GM12878 (cell line): ENCODE results near the gene TPI1.

Source experiments
- ASH2L ChIP-seq: fragments of 300-600, 200-600 bp; sonication (generic); IDR thresholded peaks from 2 replicates; pipeline ENCODE4 v1.6.1; 2017; ENCODE audit warnings: low read depth, mild to moderate bottlenecking, borderline replicate concordance
- CBX5 ChIP-seq: sonication (generic); IDR thresholded peaks from 2 replicates; pipeline ENCODE4 v1.6.1; 2016; ENCODE audit warnings: low read depth, moderate library complexity, mild to moderate bottlenecking, inconsistent platforms
- CHD4 ChIP-seq: fragments of 200-600 bp; sonication (generic); IDR thresholded peaks from 2 replicates; pipeline ENCODE4 v1.6.1; 2016; ENCODE audit warnings: mild to moderate bottlenecking
- EP300 ChIP-seq, 2 experiments: fragments of 150-350 bp in 1 of 2; IDR thresholded peaks; 2 replicates each; pipeline ENCODE4 v1.6.1; 2011 to 2012; ENCODE audit warnings: low read depth in 2 of 2, low read length in 2 of 2, borderline replicate concordance in 1 of 2, improper control_type of control experiment in 1 of 2, inconsistent platforms in 1 of 2; ENCODE audit not compliant: control insufficient read depth in 1 of 2
- MXI1 ChIP-seq: fragments of 150-350 bp; IDR thresholded peaks from 2 replicates; pipeline ENCODE4 v1.6.1; 2011; ENCODE audit warnings: low read depth, mild to moderate bottlenecking, inconsistent platforms, low read length, improper control_type of control experiment
- POLR2A ChIP-seq: IDR thresholded peaks from 2 replicates; pipeline ENCODE4 v1.6.1; 2011; ENCODE audit warnings: low read depth, mild to moderate bottlenecking, low read length
- SMC3 ChIP-seq: IDR thresholded peaks from 2 replicates; pipeline ENCODE4 v1.6.1; 2011; ENCODE audit warnings: low read length, improper control_type of control experiment, borderline replicate concordance
- SRF ChIP-seq, 2 experiments: IDR thresholded peaks; 2 replicates each; pipeline ENCODE4 v1.6.1; 2011; ENCODE audit warnings: low read depth in 2 of 2, low read length in 2 of 2, mild to moderate bottlenecking in 1 of 2, moderate library complexity in 1 of 2
- TAF1 ChIP-seq: IDR thresholded peaks from 2 replicates; pipeline ENCODE4 v1.6.1; 2011; ENCODE audit warnings: mild to moderate bottlenecking, low read depth, low read length, borderline replicate concordance
- TF ChIP-seq, protein P1 (sequence below): fragments of 450-650 bp; IDR thresholded peaks from 2 replicates; pipeline ENCODE4 v1.6.1; 2017; ENCODE audit warnings: mild to moderate bottlenecking
- TF ChIP-seq, protein P2 (sequence below), 3 experiments: IDR thresholded peaks in 2 of 3; conservative IDR thresholded peaks in 1 of 3; 2 replicates each; pipeline ENCODE4 v1.5.1; 2011; ENCODE audit warnings: low read depth in 3 of 3, low read length in 3 of 3, mild to moderate bottlenecking in 3 of 3, control low read depth in 2 of 3, moderate library complexity in 2 of 3, inconsistent platforms in 1 of 3, mixed read lengths in 1 of 3; ENCODE audit not compliant: control insufficient read depth in 2 of 3, insufficient read depth in 1 of 3; ENCODE audit errors: extremely low read depth in 1 of 3
- TF ChIP-seq, protein P3 (sequence below): IDR thresholded peaks from 2 replicates; pipeline ENCODE4 v1.6.1; 2012; ENCODE audit warnings: improper control_type of control experiment, low read depth, low read length; ENCODE audit not compliant: insufficient replicate concordance
- TF ChIP-seq, protein P4 (sequence below): IDR thresholded peaks from 2 replicates; pipeline ENCODE4 v1.6.1; 2011; ENCODE audit warnings: mild to moderate bottlenecking, low read depth, low read length, moderate library complexity; ENCODE audit not compliant: insufficient replicate concordance
- TF ChIP-seq, protein P5 (sequence below): IDR thresholded peaks from 2 replicates; pipeline ENCODE4 v1.6.1; 2011; ENCODE audit warnings: low read depth, mild to moderate bottlenecking, low read length, moderate library complexity, borderline replicate concordance; ENCODE audit errors: extremely low read depth

DNA sequence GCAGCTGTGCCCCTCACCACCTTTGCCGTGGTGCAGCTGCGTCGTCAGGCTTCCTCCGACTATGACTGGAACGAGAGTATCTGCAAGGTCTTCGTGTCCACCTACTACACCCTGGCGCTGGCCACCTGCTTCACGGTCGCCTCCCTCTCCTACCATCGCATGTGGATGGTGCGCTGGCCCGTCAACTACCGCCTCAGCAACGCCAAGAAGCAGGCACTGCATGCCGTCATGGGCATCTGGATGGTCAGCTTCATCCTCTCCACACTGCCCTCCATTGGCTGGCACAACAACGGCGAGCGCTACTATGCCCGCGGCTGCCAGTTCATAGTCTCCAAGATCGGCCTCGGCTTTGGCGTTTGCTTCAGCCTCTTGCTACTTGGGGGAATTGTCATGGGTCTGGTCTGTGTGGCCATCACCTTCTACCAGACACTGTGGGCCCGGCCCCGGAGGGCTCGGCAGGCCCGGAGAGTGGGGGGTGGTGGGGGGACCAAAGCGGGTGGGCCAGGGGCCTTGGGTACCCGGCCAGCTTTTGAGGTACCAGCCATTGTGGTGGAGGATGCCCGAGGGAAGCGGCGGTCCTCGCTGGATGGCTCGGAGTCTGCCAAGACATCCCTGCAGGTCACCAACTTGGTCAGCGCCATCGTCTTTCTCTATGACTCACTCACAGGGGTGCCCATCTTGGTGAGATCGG is 43.1 kb upstream of the TPI1 start:
- TF ChIP-seq, protein P1, sequence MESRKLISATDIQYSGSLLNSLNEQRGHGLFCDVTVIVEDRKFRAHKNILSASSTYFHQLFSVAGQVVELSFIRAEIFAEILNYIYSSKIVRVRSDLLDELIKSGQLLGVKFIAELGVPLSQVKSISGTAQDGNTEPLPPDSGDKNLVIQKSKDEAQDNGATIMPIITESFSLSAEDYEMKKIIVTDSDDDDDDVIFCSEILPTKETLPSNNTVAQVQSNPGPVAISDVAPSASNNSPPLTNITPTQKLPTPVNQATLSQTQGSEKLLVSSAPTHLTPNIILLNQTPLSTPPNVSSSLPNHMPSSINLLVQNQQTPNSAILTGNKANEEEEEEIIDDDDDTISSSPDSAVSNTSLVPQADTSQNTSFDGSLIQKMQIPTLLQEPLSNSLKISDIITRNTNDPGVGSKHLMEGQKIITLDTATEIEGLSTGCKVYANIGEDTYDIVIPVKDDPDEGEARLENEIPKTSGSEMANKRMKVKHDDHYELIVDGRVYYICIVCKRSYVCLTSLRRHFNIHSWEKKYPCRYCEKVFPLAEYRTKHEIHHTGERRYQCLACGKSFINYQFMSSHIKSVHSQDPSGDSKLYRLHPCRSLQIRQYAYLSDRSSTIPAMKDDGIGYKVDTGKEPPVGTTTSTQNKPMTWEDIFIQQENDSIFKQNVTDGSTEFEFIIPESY, result no peak
- TF ChIP-seq ASH2L, result no peak
- TF ChIP-seq SMC3, result no peak
- TF ChIP-seq, protein P2, sequence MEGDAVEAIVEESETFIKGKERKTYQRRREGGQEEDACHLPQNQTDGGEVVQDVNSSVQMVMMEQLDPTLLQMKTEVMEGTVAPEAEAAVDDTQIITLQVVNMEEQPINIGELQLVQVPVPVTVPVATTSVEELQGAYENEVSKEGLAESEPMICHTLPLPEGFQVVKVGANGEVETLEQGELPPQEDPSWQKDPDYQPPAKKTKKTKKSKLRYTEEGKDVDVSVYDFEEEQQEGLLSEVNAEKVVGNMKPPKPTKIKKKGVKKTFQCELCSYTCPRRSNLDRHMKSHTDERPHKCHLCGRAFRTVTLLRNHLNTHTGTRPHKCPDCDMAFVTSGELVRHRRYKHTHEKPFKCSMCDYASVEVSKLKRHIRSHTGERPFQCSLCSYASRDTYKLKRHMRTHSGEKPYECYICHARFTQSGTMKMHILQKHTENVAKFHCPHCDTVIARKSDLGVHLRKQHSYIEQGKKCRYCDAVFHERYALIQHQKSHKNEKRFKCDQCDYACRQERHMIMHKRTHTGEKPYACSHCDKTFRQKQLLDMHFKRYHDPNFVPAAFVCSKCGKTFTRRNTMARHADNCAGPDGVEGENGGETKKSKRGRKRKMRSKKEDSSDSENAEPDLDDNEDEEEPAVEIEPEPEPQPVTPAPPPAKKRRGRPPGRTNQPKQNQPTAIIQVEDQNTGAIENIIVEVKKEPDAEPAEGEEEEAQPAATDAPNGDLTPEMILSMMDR (IDR thresholded peaks at IDR 0.05 in 2 of 3, conservative IDR thresholded peaks at IDR 0.05 in 1 of 3; ENCODE audit: control insufficient read depth in 2 of 3, extremely low read depth in 1 of 3, insufficient read depth in 1 of 3, low read depth in 3 of 3, low read length in 3 of 3), result no peak
- TF ChIP-seq, protein P3, sequence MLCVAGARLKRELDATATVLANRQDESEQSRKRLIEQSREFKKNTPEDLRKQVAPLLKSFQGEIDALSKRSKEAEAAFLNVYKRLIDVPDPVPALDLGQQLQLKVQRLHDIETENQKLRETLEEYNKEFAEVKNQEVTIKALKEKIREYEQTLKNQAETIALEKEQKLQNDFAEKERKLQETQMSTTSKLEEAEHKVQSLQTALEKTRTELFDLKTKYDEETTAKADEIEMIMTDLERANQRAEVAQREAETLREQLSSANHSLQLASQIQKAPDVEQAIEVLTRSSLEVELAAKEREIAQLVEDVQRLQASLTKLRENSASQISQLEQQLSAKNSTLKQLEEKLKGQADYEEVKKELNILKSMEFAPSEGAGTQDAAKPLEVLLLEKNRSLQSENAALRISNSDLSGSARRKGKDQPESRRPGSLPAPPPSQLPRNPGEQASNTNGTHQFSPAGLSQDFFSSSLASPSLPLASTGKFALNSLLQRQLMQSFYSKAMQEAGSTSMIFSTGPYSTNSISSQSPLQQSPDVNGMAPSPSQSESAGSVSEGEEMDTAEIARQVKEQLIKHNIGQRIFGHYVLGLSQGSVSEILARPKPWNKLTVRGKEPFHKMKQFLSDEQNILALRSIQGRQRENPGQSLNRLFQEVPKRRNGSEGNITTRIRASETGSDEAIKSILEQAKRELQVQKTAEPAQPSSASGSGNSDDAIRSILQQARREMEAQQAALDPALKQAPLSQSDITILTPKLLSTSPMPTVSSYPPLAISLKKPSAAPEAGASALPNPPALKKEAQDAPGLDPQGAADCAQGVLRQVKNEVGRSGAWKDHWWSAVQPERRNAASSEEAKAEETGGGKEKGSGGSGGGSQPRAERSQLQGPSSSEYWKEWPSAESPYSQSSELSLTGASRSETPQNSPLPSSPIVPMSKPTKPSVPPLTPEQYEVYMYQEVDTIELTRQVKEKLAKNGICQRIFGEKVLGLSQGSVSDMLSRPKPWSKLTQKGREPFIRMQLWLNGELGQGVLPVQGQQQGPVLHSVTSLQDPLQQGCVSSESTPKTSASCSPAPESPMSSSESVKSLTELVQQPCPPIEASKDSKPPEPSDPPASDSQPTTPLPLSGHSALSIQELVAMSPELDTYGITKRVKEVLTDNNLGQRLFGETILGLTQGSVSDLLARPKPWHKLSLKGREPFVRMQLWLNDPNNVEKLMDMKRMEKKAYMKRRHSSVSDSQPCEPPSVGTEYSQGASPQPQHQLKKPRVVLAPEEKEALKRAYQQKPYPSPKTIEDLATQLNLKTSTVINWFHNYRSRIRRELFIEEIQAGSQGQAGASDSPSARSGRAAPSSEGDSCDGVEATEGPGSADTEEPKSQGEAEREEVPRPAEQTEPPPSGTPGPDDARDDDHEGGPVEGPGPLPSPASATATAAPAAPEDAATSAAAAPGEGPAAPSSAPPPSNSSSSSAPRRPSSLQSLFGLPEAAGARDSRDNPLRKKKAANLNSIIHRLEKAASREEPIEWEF, result no peak
- TF ChIP-seq SRF (IDR thresholded peaks at IDR 0.05; ENCODE audit: low read depth in 2 of 2, low read length in 2 of 2), result no peak
- no peak for TF ChIP-seq EP300 (IDR thresholded peaks at IDR 0.05; ENCODE audit: borderline replicate concordance in 1 of 2, control insufficient read depth in 1 of 2, low read depth in 2 of 2, low read length in 2 of 2)
- no peak for TF ChIP-seq CHD4
- TF ChIP-seq, protein P4, sequence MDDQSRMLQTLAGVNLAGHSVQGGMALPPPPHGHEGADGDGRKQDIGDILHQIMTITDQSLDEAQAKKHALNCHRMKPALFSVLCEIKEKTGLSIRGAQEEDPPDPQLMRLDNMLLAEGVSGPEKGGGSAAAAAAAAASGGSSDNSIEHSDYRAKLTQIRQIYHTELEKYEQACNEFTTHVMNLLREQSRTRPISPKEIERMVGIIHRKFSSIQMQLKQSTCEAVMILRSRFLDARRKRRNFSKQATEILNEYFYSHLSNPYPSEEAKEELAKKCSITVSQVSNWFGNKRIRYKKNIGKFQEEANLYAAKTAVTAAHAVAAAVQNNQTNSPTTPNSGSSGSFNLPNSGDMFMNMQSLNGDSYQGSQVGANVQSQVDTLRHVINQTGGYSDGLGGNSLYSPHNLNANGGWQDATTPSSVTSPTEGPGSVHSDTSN, result no peak
- no peak for TF ChIP-seq CBX5
- no peak for TF ChIP-seq TAF1
- no peak for TF ChIP-seq MXI1
- TF ChIP-seq POLR2A, result no peak
- TF ChIP-seq, protein P5, sequence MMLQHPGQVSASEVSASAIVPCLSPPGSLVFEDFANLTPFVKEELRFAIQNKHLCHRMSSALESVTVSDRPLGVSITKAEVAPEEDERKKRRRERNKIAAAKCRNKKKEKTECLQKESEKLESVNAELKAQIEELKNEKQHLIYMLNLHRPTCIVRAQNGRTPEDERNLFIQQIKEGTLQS, result no peak
